ENCODE measurements around the gene NFATC1.

Gene NFATC1

DNA sequence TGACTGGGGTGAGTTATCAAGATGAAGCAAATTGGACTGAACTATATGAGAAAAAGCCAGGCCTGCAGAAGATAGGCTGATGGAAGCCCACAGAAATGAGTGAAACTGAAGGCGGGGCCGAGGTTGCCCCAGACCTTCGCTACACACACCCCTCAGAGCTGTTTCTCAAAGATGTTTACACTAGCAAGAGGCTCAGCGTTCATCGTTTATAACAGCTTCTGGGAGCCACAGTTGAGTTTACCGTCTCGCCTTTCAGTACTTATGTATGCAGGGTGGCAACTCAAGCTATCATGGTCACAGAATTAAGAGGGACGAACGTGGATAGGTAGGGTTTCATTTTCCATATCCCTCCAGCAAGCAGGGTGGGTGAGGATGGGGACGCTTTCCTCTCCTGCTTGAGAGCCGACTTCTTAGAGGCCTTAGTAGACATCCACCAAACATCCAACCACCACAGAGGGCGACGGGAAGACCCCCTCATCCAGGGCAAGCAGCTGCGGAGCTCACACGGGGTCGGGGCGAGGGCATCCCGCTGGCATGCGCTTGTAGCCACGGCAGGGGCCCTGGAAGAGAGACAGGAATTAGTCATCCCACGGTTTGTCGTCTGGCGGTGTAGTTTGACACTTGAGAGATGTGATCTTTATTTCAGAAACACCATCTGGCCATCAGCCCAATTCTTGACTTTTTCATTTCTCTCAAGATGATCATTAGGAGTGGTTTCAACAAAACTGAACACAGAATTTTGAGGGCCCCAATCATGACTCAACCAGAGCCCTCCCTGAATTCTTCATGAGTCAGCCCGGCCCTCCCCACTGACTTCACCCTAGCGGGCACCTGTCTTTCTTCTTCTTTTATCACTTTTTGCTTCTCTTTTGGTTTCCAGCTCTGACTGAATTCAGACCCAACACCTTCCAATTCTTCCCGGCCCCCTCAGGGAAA, 174.8 kb downstream of the NFATC1 start:
- no peak for TF ChIP-seq TCF4 (CRISPR knock-in tag; IDR thresholded peaks at IDR 0.05; ENCODE audit: borderline replicate concordance)
- no peak for TF ChIP-seq TOX (CRISPR knock-in tag; IDR thresholded peaks at IDR 0.05; ENCODE audit: borderline replicate concordance)
- TF ChIP-seq ISL1 (CRISPR knock-in tag; IDR thresholded peaks at IDR 0.05), result no peak
- no peak for TF ChIP-seq OSR1 (CRISPR knock-in tag; IDR thresholded peaks at IDR 0.05)
- TF ChIP-seq, protein P1, sequence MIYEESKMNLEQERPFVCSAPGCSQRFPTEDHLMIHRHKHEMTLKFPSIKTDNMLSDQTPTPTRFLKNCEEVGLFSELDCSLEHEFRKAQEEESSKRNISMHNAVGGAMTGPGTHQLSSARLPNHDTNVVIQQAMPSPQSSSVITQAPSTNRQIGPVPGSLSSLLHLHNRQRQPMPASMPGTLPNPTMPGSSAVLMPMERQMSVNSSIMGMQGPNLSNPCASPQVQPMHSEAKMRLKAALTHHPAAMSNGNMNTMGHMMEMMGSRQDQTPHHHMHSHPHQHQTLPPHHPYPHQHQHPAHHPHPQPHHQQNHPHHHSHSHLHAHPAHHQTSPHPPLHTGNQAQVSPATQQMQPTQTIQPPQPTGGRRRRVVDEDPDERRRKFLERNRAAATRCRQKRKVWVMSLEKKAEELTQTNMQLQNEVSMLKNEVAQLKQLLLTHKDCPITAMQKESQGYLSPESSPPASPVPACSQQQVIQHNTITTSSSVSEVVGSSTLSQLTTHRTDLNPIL (CRISPR knock-in tag; IDR thresholded peaks at IDR 0.05; ENCODE audit: low read depth), result no peak
- TF ChIP-seq ZNF565 (CRISPR knock-in tag; conservative IDR thresholded peaks at IDR 0.05; ENCODE audit: low read depth), result no peak
- TF ChIP-seq PPARA (CRISPR knock-in tag; IDR thresholded peaks at IDR 0.05; ENCODE audit: borderline replicate concordance), result no peak
- TF ChIP-seq ZNF70 (CRISPR knock-in tag; IDR thresholded peaks at IDR 0.05), result no peak
- no peak for TF ChIP-seq ZNF8 (CRISPR knock-in tag; IDR thresholded peaks at IDR 0.05)
- ATAC-seq, result peak; percentile 10; the same call in 2 of the 3 replicates

DNA sequence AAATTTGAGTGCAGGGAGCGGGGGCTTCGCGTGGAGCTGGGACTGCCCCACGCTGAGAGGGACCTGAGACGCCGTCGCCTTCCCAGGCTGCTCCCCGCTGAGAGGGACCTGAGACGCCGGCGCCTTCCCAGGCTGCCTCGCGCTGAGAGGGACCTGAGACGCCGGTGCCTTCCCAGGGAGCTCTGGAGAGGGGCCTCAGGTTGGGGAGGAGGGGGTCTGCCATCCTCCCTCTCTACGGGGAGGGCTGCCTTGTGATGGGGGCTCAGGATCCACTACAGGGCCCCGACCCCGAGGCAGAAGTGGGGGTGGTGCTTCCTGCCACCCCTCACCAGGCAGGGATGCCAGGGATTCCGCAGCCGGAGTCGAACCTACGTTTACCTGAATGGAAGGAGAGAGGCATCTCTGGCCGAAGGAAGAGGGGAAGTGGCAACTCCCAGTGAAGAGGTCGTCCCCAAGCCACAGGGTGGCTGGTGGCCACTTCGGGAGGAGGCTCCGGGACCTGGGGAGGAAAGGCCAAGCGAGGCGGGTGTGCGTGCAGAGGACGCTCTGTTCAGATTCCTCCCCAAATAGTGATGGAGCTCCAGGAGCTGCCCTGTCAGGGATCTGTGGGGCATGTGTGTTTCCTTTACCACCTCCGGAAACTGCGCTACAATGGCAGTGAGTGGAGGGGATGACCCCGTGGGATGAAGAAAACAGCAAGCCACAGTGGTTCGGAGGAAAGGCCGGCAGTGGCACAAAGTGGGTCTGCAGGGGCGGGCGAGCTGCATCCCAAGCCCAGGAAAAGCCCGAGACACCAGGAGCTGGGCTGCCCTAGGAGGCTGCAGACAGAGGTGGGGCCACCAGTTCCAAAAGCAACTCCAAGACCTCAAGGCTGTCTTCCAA, 175.7 kb downstream of the NFATC1 start:
- no peak for ATAC-seq
- TF ChIP-seq ISL1 (CRISPR knock-in tag; IDR thresholded peaks at IDR 0.05), result no peak
- TF ChIP-seq ZNF565 (CRISPR knock-in tag; conservative IDR thresholded peaks at IDR 0.05; ENCODE audit: low read depth), result no peak
- TF ChIP-seq ARNTL (CRISPR knock-in tag; IDR thresholded peaks at IDR 0.05; ENCODE audit: borderline replicate concordance, low read depth), result no peak
- no peak for TF ChIP-seq OSR1 (CRISPR knock-in tag; IDR thresholded peaks at IDR 0.05)
- no peak for TF ChIP-seq CSDC2 (CRISPR knock-in tag; IDR thresholded peaks at IDR 0.05)
- TF ChIP-seq ZFP3 (CRISPR knock-in tag; IDR thresholded peaks at IDR 0.05), result no peak
- no peak for TF ChIP-seq PPARA (CRISPR knock-in tag; IDR thresholded peaks at IDR 0.05; ENCODE audit: borderline replicate concordance)
- TF ChIP-seq, protein P2, sequence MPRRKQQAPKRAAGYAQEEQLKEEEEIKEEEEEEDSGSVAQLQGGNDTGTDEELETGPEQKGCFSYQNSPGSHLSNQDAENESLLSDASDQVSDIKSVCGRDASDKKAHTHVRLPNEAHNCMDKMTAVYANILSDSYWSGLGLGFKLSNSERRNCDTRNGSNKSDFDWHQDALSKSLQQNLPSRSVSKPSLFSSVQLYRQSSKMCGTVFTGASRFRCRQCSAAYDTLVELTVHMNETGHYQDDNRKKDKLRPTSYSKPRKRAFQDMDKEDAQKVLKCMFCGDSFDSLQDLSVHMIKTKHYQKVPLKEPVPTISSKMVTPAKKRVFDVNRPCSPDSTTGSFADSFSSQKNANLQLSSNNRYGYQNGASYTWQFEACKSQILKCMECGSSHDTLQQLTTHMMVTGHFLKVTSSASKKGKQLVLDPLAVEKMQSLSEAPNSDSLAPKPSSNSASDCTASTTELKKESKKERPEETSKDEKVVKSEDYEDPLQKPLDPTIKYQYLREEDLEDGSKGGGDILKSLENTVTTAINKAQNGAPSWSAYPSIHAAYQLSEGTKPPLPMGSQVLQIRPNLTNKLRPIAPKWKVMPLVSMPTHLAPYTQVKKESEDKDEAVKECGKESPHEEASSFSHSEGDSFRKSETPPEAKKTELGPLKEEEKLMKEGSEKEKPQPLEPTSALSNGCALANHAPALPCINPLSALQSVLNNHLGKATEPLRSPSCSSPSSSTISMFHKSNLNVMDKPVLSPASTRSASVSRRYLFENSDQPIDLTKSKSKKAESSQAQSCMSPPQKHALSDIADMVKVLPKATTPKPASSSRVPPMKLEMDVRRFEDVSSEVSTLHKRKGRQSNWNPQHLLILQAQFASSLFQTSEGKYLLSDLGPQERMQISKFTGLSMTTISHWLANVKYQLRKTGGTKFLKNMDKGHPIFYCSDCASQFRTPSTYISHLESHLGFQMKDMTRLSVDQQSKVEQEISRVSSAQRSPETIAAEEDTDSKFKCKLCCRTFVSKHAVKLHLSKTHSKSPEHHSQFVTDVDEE (CRISPR knock-in tag; IDR thresholded peaks at IDR 0.05), result no peak
- TF ChIP-seq, protein P1 (CRISPR knock-in tag; IDR thresholded peaks at IDR 0.05; ENCODE audit: low read depth), result no peak
- TF ChIP-seq, protein P3, sequence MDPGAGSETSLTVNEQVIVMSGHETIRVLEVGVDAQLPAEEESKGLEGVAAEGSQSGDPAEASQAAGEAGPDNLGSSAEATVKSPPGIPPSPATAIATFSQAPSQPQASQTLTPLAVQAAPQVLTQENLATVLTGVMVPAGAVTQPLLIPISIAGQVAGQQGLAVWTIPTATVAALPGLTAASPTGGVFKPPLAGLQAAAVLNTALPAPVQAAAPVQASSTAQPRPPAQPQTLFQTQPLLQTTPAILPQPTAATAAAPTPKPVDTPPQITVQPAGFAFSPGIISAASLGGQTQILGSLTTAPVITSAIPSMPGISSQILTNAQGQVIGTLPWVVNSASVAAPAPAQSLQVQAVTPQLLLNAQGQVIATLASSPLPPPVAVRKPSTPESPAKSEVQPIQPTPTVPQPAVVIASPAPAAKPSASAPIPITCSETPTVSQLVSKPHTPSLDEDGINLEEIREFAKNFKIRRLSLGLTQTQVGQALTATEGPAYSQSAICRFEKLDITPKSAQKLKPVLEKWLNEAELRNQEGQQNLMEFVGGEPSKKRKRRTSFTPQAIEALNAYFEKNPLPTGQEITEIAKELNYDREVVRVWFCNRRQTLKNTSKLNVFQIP (CRISPR knock-in tag; IDR thresholded peaks at IDR 0.05; ENCODE audit: borderline replicate concordance, low read depth), result no peak
- TF ChIP-seq ZFP30 (CRISPR knock-in tag; IDR thresholded peaks at IDR 0.05), result no peak
- TF ChIP-seq ESRRG (CRISPR knock-in tag; IDR thresholded peaks at IDR 0.05), result no peak
- TF ChIP-seq, protein P4, sequence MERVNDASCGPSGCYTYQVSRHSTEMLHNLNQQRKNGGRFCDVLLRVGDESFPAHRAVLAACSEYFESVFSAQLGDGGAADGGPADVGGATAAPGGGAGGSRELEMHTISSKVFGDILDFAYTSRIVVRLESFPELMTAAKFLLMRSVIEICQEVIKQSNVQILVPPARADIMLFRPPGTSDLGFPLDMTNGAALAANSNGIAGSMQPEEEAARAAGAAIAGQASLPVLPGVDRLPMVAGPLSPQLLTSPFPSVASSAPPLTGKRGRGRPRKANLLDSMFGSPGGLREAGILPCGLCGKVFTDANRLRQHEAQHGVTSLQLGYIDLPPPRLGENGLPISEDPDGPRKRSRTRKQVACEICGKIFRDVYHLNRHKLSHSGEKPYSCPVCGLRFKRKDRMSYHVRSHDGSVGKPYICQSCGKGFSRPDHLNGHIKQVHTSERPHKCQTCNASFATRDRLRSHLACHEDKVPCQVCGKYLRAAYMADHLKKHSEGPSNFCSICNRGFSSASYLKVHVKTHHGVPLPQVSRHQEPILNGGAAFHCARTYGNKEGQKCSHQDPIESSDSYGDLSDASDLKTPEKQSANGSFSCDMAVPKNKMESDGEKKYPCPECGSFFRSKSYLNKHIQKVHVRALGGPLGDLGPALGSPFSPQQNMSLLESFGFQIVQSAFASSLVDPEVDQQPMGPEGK (CRISPR knock-in tag; IDR thresholded peaks at IDR 0.05; ENCODE audit: borderline replicate concordance), result no peak
- TF ChIP-seq TOX (CRISPR knock-in tag; IDR thresholded peaks at IDR 0.05; ENCODE audit: borderline replicate concordance), result no peak
- no peak for TF ChIP-seq TCF4 (CRISPR knock-in tag; IDR thresholded peaks at IDR 0.05; ENCODE audit: borderline replicate concordance)
- TF ChIP-seq, protein P5, sequence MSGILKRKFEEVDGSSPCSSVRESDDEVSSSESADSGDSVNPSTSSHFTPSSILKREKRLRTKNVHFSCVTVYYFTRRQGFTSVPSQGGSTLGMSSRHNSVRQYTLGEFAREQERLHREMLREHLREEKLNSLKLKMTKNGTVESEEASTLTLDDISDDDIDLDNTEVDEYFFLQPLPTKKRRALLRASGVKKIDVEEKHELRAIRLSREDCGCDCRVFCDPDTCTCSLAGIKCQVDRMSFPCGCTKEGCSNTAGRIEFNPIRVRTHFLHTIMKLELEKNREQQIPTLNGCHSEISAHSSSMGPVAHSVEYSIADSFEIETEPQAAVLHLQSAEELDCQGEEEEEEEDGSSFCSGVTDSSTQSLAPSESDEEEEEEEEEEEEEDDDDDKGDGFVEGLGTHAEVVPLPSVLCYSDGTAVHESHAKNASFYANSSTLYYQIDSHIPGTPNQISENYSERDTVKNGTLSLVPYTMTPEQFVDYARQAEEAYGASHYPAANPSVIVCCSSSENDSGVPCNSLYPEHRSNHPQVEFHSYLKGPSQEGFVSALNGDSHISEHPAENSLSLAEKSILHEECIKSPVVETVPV (CRISPR knock-in tag; IDR thresholded peaks at IDR 0.05), result no peak
- no peak for TF ChIP-seq BACH2 (CRISPR knock-in tag; IDR thresholded peaks at IDR 0.05; ENCODE audit: borderline replicate concordance)
- no peak for TF ChIP-seq ZNF8 (CRISPR knock-in tag; IDR thresholded peaks at IDR 0.05)
